ENCODE data around the gene EIF4E.

EIF4E gene

DNA sequence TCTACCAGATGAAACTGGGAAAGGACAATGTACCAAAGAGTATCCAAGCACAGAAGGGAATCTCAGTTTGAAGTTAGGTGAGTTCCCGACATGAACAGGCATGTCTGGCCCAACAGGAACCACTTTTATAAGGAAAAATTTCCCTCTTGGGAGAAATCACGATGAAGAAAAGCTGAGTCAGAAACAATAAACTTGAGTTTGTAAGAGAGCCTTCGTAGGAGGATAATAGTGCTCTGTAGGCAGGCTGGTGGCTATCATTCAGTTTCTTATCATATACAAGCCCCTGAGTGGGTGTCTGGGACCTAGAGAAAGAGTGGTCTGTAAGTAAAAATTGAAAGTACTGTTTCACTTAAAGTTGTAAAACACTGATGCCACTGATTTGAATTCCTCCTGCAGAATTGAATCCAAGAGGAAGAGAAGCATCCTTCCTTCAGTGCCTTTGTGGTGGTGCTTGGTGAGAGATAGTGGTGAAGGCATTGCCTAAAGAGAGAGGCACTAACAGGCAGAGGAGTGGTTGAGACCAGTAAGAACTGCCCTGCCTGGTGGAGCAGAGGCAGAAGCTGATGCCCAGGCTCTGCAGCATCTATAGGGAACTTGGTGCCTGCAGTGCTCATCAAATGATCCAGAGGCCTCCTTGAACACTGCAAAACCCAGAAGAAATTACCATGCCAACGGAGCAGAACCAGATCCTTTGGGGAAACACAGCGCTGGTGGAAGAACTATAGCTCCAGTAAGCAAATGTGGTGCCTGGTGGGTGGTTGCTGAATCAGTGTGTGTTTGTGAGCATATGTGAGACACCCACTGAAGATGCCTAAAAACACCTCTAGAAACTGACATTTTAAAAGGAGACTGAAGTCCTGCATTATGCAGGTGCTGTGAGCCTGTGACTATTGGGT lies 34.9 kb upstream of the EIF4E start:
- TF ChIP-seq, protein P1, sequence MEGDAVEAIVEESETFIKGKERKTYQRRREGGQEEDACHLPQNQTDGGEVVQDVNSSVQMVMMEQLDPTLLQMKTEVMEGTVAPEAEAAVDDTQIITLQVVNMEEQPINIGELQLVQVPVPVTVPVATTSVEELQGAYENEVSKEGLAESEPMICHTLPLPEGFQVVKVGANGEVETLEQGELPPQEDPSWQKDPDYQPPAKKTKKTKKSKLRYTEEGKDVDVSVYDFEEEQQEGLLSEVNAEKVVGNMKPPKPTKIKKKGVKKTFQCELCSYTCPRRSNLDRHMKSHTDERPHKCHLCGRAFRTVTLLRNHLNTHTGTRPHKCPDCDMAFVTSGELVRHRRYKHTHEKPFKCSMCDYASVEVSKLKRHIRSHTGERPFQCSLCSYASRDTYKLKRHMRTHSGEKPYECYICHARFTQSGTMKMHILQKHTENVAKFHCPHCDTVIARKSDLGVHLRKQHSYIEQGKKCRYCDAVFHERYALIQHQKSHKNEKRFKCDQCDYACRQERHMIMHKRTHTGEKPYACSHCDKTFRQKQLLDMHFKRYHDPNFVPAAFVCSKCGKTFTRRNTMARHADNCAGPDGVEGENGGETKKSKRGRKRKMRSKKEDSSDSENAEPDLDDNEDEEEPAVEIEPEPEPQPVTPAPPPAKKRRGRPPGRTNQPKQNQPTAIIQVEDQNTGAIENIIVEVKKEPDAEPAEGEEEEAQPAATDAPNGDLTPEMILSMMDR (IDR thresholded peaks at IDR 0.05; ENCODE audit: borderline replicate concordance, insufficient read depth, low read depth, low read length), result no peak
- H3K4me3 ChIP-seq (ENCODE audit: low read depth, low read length), result no peak overlapping the region

DNA sequence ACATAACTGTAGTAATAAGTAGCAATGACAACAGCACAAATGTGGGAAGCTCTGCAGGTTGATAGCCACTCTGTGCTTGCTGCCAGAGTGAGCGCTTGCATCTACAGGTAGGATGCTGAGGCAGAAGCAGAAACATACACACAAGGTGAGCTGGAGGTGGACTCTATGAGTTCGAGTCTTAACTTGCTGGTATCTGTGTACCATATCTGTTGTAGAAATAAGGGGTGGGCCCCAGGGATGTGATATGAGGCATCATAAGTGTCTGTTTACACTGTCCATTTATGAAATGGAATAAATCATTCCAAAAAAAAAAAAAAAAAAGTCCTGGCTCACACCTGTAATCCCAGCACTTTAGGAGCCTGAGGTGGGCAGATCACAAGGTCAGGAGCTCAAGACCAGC lies 32.8 kb upstream of the EIF4E start:
- TF ChIP-seq, protein P1 (IDR thresholded peaks at IDR 0.05; ENCODE audit: borderline replicate concordance, insufficient read depth, low read depth, low read length), result no peak

DNA sequence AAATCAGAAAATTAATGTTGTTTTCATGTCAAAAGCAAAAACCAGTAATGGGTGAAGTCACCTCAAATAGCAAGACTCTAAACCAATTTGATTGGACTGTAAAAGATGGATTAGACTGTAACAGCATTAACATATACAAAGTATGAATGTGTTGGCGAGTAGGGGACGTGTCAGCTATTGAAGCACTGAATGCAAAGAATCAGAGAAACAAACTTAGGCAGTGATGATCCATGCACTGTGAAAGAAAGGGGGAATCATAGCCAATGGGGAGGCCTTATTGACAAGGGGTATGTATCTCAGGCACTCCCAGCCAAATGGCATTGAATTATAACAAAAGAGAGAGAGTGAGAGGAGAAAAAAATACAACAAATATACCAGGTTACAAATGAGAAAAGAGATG lies 30.5 kb upstream of the EIF4E start:
- H3K4me3 ChIP-seq (ENCODE audit: low read depth, low read length), result no peak overlapping the region
- TF ChIP-seq, protein P1 (IDR thresholded peaks at IDR 0.05; ENCODE audit: borderline replicate concordance, insufficient read depth, low read depth, low read length), result no peak

More for the DNA sequence above, 32.8 kb upstream of the EIF4E start:
- H3K4me3 ChIP-seq (ENCODE audit: low read depth, low read length), result no peak overlapping the region

DNA sequence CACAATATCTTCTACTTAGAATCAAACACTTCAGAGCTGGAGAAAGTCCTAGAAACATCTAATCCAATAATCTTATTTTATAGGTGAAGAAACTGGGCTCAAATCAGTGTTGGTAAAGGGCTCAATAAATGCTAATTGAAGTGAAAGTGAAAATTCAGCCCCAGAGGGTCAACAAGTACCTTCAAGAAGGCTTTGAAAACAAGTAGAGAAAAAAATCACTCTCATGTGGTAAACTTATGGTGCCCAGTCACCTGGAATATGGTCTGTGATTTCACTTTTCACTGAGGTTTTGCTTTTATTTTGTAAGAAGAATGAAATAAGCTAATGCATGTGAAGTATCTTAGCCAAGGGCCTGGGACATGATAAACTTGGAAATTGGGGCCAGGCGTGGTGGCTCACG lies 29.1 kb upstream of the EIF4E start:
- TF ChIP-seq, protein P1 (IDR thresholded peaks at IDR 0.05; ENCODE audit: borderline replicate concordance, insufficient read depth, low read depth, low read length), result no peak
- no peak overlapping the region for H3K4me3 ChIP-seq (ENCODE audit: low read depth, low read length)

DNA sequence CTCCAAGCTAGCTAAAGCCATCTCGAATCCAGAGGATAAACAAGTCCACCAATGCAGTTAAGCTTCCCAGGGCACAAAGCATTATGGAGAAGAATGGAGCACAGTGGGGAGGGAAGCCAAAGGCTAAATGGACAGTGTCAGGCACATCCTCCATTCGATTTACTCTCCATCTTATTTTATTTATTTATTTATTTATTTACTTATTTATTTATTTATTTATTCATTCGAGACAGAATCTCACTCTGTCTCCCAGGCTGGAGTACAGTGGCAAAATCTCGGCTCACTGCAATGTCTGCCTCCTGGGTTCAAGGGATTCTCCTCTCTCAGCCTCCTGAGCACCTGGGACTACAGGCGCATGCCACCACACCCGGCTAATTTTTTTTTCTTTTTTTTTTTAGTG lies 26.3 kb upstream of the EIF4E start:
- TF ChIP-seq, protein P1 (IDR thresholded peaks at IDR 0.05; ENCODE audit: borderline replicate concordance, insufficient read depth, low read depth, low read length), result no peak
- H3K4me3 ChIP-seq (ENCODE audit: low read depth, low read length), result no peak overlapping the region

DNA sequence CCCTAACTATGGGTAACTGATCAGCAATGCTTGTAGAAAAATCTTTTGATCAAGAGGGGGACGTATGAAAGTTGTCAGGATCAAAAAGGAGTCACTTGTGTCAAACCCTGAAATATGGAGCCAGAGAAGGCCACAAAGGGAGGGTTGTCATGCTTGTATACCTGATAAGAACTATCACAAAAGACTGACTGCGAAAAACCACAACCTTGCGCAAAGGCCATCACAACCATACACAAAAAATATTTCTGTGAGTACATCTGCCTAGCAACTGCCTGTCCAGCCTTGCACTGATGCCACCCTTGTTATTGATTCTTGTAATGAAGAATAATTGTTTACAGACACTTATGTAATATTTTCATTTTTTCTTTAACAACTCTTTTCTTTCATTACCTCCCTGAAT lies 22.8 kb upstream of the EIF4E start:
- H3K4me3 ChIP-seq (ENCODE audit: low read depth, low read length), result no peak overlapping the region
- TF ChIP-seq, protein P1 (IDR thresholded peaks at IDR 0.05; ENCODE audit: borderline replicate concordance, insufficient read depth, low read depth, low read length), result no peak

DNA sequence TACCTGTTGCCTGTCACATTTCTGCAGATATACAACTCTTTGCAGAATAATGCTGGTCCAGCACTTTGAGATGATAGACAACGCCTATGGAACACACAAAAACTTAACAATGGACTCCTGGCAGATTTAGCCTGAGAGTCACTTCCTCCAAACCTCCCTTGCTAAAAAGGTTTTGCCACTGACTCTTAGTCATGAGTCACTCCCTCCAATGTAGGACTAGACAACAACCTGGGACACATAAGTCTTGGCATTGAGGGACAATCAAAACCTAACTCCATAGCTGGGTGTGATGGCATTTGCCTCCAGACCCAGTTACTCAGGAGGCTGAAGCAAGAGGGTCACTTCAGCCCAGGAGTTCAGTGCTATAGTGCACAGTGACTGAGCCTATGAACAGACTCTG lies 22.0 kb upstream of the EIF4E start:
- H3K4me3 ChIP-seq (ENCODE audit: low read depth, low read length), result no peak overlapping the region
- TF ChIP-seq, protein P1 (IDR thresholded peaks at IDR 0.05; ENCODE audit: borderline replicate concordance, insufficient read depth, low read depth, low read length), result no peak

Data from GM12875 (cell line).